Right forelimb (tissue), 1 donor: ENCODE data around the gene PRKAR2B.

ENCODE experiments used
- DNase-seq: peaks from one replicate; pipeline ENCODE4 v3.0.0-alpha.2; 2018

Gene PRKAR2B

GRCh38 chr7:107044347-107045194 is at the start of gene PRKAR2B:
Gene PRKAR2B, plus strand, starts transcription at chr7:107044705. Its CDS starts 203 bp downstream, at chr7:107044908.
- DNase-seq, result peak; percentile 86

GRCh38 chr7:106994833-106995232 is 49.7 kb upstream of the PRKAR2B start:
- DNase-seq, result no peak

GRCh38 chr7:106997487-106998271 is 46.8 kb upstream of the PRKAR2B start:
- no peak for DNase-seq

- DNase-seq, result no peak
These were observed 45.5 kb upstream of the PRKAR2B start for GRCh38 chr7:106999023-106999422.

GRCh38 chr7:107001490-107001889 is 43.0 kb upstream of the PRKAR2B start:
- no peak for DNase-seq

- no peak for DNase-seq
These were observed 42.4 kb upstream of the PRKAR2B start for GRCh38 chr7:107002126-107002525.

- no peak for DNase-seq
These were observed 41.9 kb upstream of the PRKAR2B start for GRCh38 chr7:107002529-107002998.

GRCh38 chr7:107007007-107007891 is 37.3 kb upstream of the PRKAR2B start:
- DNase-seq, result no peak

- no peak for DNase-seq
These were observed 36.6 kb upstream of the PRKAR2B start for GRCh38 chr7:107007892-107008287.

- DNase-seq, result no peak
These were observed 34.7 kb upstream of the PRKAR2B start for GRCh38 chr7:107009846-107010203.

GRCh38 chr7:107012691-107013090 is 31.8 kb upstream of the PRKAR2B start:
- DNase-seq, result no peak

- DNase-seq, result no peak
These were observed 30.0 kb upstream of the PRKAR2B start for GRCh38 chr7:107014387-107015023.

GRCh38 chr7:107016312-107016711 is 28.2 kb upstream of the PRKAR2B start:
- DNase-seq, result no peak

GRCh38 chr7:107017965-107018719 is 26.4 kb upstream of the PRKAR2B start:
- no peak for DNase-seq

- DNase-seq, result no peak
These were observed 24.1 kb upstream of the PRKAR2B start for GRCh38 chr7:107020400-107020799.

- no peak for DNase-seq
These were observed 22.9 kb upstream of the PRKAR2B start for GRCh38 chr7:107021600-107021999.

GRCh38 chr7:107023522-107024151 is 20.9 kb upstream of the PRKAR2B start:
- DNase-seq, result no peak

GRCh38 chr7:107024906-107025305 is 19.6 kb upstream of the PRKAR2B start:
- no peak for DNase-seq

- DNase-seq, result no peak
These were observed 18.9 kb upstream of the PRKAR2B start for GRCh38 chr7:107025449-107026103.

GRCh38 chr7:107026166-107026565 is 18.3 kb upstream of the PRKAR2B start:
- DNase-seq, result no peak

- DNase-seq, result no peak
These were observed 17.3 kb upstream of the PRKAR2B start for GRCh38 chr7:107027208-107027607.
